ENCODE measurements around the gene SGCA.

Gene SGCA

DNA sequence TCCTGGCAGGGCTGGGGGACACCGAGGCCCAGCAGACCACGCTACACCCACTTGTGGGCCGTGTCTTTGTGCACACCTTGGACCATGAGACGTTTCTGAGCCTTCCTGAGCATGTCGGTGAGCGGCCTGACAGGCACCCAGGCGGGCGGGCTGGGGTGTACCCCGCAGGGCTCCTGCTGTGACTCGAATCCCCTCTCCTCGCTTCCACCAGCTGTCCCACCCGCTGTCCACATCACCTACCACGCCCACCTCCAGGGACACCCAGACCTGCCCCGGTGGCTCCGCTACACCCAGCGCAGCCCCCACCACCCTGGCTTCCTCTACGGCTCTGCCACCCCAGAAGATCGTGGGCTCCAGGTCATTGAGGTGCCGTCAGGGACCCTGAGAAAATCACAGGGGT, 1.6 kb downstream of the SGCA start:
- peaks cover 3% of the 10 kb centered on the region; the same call in 1 of the 2 replicates for H3K4me1 ChIP-seq (ENCODE audit: insufficient read depth, low read length)
- no peak overlapping the region for H3K9ac ChIP-seq (ENCODE audit: low read depth, low read length)
- no peaks in the 10 kb centered on the region for H3K79me2 ChIP-seq (ENCODE audit: insufficient read depth, low read length)
- no peak for TF ChIP-seq EZH2 (IDR thresholded peaks at IDR 0.05; ENCODE audit: borderline replicate concordance, low read depth, low read length, severe bottlenecking)
- TF ChIP-seq, protein P1, sequence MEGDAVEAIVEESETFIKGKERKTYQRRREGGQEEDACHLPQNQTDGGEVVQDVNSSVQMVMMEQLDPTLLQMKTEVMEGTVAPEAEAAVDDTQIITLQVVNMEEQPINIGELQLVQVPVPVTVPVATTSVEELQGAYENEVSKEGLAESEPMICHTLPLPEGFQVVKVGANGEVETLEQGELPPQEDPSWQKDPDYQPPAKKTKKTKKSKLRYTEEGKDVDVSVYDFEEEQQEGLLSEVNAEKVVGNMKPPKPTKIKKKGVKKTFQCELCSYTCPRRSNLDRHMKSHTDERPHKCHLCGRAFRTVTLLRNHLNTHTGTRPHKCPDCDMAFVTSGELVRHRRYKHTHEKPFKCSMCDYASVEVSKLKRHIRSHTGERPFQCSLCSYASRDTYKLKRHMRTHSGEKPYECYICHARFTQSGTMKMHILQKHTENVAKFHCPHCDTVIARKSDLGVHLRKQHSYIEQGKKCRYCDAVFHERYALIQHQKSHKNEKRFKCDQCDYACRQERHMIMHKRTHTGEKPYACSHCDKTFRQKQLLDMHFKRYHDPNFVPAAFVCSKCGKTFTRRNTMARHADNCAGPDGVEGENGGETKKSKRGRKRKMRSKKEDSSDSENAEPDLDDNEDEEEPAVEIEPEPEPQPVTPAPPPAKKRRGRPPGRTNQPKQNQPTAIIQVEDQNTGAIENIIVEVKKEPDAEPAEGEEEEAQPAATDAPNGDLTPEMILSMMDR (IDR thresholded peaks at IDR 0.05; ENCODE audit: borderline replicate concordance, extremely low read depth, low read length, poor library complexity, severe bottlenecking), result no peak
- ATAC-seq (ENCODE audit: insufficient read depth, low read depth) (no peak), DNase-seq (no peak)
- H3K4me2 ChIP-seq (ENCODE audit: insufficient read depth, low read length), result no peak overlapping the region
- H3K4me3 ChIP-seq (ENCODE audit: low read depth in 1 of 2, low read length in 2 of 2), result no peak overlapping the region
- H3K36me3 ChIP-seq (ENCODE audit: insufficient read depth, low read length), result no peaks in the 10 kb centered on the region
- no peaks in the 10 kb centered on the region for H3K27me3 ChIP-seq (ENCODE audit: insufficient read depth, low read length, poor library complexity)
- H3K9me3 ChIP-seq (ENCODE audit: insufficient read depth, low read length, severe bottlenecking), result no peaks in the 10 kb centered on the region
- H4K20me1 ChIP-seq (ENCODE audit: insufficient read depth, low read length), result no peaks in the 10 kb centered on the region
- H3K27ac ChIP-seq (ENCODE audit: low read length), result no peak overlapping the region
- no peak overlapping the region for H2AFZ ChIP-seq (ENCODE audit: low read depth, low read length)

DNA sequence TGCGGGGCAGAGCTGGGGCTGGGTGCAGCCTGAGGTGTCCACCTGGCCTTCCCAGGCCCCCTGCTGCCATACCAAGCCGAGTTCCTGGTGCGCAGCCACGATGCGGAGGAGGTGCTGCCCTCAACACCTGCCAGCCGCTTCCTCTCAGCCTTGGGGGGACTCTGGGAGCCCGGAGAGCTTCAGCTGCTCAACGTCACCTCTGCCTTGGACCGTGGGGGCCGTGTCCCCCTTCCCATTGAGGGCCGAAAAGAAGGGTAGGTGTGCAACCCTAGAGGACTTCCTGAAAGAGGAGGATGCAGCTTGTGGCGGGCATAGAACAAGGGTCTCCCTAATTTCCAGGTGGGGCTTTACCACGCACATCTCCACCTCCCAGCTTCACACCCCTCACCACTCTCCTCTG, 2.5 kb downstream of the SGCA start:
- Histone ChIP-seq H3K27me3 (ENCODE audit: insufficient read depth, low read length, poor library complexity) (no peaks in the 10 kb centered on the region), H3K27ac (ENCODE audit: low read length) (no peak overlapping the region), H3K36me3 (ENCODE audit: insufficient read depth, low read length) (no peaks in the 10 kb centered on the region), H3K79me2 (ENCODE audit: insufficient read depth, low read length) (no peaks in the 10 kb centered on the region), H3K4me3 (ENCODE audit: low read depth in 1 of 2, low read length in 2 of 2) (no peak overlapping the region), H3K9me3 (ENCODE audit: insufficient read depth, low read length, severe bottlenecking) (no peaks in the 10 kb centered on the region), H3K4me2 (ENCODE audit: insufficient read depth, low read length) (no peak overlapping the region), H2AFZ (ENCODE audit: low read depth, low read length) (no peak overlapping the region), H3K9ac (ENCODE audit: low read depth, low read length) (no peak overlapping the region), H4K20me1 (ENCODE audit: insufficient read depth, low read length) (no peaks in the 10 kb centered on the region), H3K4me1 (ENCODE audit: insufficient read depth, low read length) (no peaks in the 10 kb centered on the region)
- ATAC-seq (ENCODE audit: insufficient read depth, low read depth) (no peak), DNase-seq (no peak)
- TF ChIP-seq, protein P1 (IDR thresholded peaks at IDR 0.05; ENCODE audit: borderline replicate concordance, extremely low read depth, low read length, poor library complexity, severe bottlenecking), result no peak
- no peak for TF ChIP-seq EZH2 (IDR thresholded peaks at IDR 0.05; ENCODE audit: borderline replicate concordance, low read depth, low read length, severe bottlenecking)

DNA sequence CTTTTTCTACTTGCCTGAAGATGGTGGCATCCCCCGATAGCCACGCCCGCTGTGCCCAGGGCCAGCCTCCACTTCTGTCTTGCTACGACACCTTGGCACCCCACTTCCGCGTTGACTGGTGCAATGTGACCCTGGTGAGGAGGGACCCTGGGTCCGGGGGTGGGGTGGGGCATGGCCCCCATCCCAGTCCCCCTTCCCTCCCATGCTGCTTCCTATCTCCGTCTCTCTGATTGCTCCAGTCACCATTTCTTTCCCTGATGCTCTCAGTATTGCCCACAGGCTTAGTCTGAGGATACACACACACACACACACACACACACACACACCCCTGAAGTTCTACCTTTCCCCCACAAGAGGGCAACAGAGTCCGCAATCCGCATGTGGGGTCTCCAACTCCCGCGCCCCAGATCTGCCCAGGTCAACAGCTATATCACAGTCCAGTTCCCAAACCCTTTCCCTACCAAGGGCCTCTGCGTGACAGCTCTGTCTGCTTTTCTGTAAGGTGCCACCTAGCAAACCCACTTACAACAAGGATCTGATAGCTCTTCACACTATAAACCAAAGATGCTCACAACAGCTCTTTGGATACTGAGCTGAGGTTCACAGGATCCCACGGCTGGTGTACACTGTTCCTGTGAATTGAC, 3.4 kb downstream of the SGCA start:
- H3K79me2 ChIP-seq (ENCODE audit: insufficient read depth, low read length), result no peaks in the 10 kb centered on the region
- no peak overlapping the region for H3K27ac ChIP-seq (ENCODE audit: low read length)
- no peak overlapping the region for H3K9ac ChIP-seq (ENCODE audit: low read depth, low read length)
- no peak overlapping the region for H3K4me3 ChIP-seq (ENCODE audit: low read depth in 1 of 2, low read length in 2 of 2)
- no peaks in the 10 kb centered on the region for H4K20me1 ChIP-seq (ENCODE audit: insufficient read depth, low read length)
- TF ChIP-seq, protein P1 (IDR thresholded peaks at IDR 0.05; ENCODE audit: borderline replicate concordance, extremely low read depth, low read length, poor library complexity, severe bottlenecking), result peak; percentile 77
- no peak for TF ChIP-seq EZH2 (IDR thresholded peaks at IDR 0.05; ENCODE audit: borderline replicate concordance, low read depth, low read length, severe bottlenecking)
- no peaks in the 10 kb centered on the region for H3K36me3 ChIP-seq (ENCODE audit: insufficient read depth, low read length)
- DNase-seq (peak; percentile 61), ATAC-seq (ENCODE audit: insufficient read depth, low read depth) (peak; percentile 65)
- no peaks in the 10 kb centered on the region for H3K4me1 ChIP-seq (ENCODE audit: insufficient read depth, low read length)
- H2AFZ ChIP-seq (ENCODE audit: low read depth, low read length), result no peak overlapping the region
- no peak overlapping the region for H3K4me2 ChIP-seq (ENCODE audit: insufficient read depth, low read length)
- H3K9me3 ChIP-seq (ENCODE audit: insufficient read depth, low read length, severe bottlenecking), result no peaks in the 10 kb centered on the region
- no peaks in the 10 kb centered on the region for H3K27me3 ChIP-seq (ENCODE audit: insufficient read depth, low read length, poor library complexity)
